ENCODE measurements around the gene EIF2B5.

DNA sequence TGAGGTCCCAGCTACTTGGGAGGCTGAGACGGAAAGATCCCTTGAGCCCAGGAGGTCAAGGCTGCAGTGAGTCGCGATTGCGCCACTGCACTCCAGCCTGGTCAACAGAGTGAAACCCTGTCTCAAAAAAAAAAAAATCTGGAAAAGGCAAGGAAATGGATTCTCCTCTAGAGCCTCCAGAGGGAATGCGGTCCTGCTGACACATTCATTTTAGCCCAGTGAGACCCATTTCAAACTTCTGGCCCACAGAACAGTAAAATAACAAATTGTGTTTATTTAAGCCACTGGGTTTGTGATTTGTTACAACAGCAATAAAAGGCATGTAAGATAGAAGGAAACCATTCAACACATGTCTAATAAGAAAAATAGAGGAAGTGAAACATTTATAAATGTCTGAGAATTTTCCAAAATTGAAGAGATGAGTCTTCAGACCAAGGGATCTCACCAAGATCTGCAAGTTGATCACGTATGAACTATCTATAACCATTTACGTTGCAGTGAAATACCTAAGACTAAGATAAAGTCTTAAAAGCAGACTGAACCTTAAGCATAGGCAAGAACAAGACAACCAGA, 38.3 kb upstream of the EIF2B5 start, which contains the start of gene HTR3E:
- TF ChIP-seq, protein P1, sequence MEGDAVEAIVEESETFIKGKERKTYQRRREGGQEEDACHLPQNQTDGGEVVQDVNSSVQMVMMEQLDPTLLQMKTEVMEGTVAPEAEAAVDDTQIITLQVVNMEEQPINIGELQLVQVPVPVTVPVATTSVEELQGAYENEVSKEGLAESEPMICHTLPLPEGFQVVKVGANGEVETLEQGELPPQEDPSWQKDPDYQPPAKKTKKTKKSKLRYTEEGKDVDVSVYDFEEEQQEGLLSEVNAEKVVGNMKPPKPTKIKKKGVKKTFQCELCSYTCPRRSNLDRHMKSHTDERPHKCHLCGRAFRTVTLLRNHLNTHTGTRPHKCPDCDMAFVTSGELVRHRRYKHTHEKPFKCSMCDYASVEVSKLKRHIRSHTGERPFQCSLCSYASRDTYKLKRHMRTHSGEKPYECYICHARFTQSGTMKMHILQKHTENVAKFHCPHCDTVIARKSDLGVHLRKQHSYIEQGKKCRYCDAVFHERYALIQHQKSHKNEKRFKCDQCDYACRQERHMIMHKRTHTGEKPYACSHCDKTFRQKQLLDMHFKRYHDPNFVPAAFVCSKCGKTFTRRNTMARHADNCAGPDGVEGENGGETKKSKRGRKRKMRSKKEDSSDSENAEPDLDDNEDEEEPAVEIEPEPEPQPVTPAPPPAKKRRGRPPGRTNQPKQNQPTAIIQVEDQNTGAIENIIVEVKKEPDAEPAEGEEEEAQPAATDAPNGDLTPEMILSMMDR (conservative IDR thresholded peaks at IDR 0.05 in 1 of 2, IDR thresholded peaks at IDR 0.05 in 1 of 2; ENCODE audit: extremely low read depth in 1 of 2, insufficient read depth in 1 of 2, low read depth in 1 of 2, low read length in 2 of 2), result no peak
- no peak for TF ChIP-seq EZH2 (IDR thresholded peaks at IDR 0.05; ENCODE audit: borderline replicate concordance, low read length)

Measured in mammary epithelial cell (primary cell).